GM12878 (cell line): ENCODE results near the gene GID4. TPM values are rescaled to one million over a fixed set of nuclear protein-coding genes. Genes with fewer than 3 reads are reported as not detected.

ENCODE experiments used
- ATAC-seq: fragments of 200-7000 bp; cut with Tn5 transposase; 3 replicates; pipeline ENCODE4 v1.9.1; 2020; ENCODE audit warnings: mild to moderate bottlenecking, moderate library complexity
- BruUV-seq: library from RNA; stranded (reverse); fragments of 400-500 nt; replicated peaks from 2 replicates; lab custom pipeline; 2021; lab: Mats Ljungman, UMichigan
- CTCF ChIA-PET: fragments of 300-600 bp; sonication (Branson Sonifier 250); formaldehyde crosslinking; extraction: SDS; loops from one replicate; lab custom pipeline; 2021; ENCODE audit warnings: inconsistent platforms; lab: Yijun Ruan, JAX
- POLR2A ChIA-PET: fragments of 350-600 bp; formaldehyde crosslinking; extraction: SDS; loops from one replicate; lab custom pipeline; 2021; ENCODE audit warnings: inconsistent platforms; lab: Charles Lee
- RAD21 ChIA-PET: fragments of 300-600 bp; sonication (Branson Sonifier 250); formaldehyde crosslinking; loops from one replicate; lab custom pipeline; 2023; ENCODE audit warnings: antibody characterized with exemption; ENCODE audit not compliant: unreplicated experiment; lab: Charles Lee
- SMC1A ChIA-PET: fragments of 300-600 bp; sonication (Branson Sonifier 250); formaldehyde crosslinking; loops from one replicate; lab custom pipeline; 2023; ENCODE audit not compliant: unreplicated experiment, uncharacterized antibody; lab: Charles Lee
- DNase-seq: peaks from one replicate; pipeline ENCODE4 v3.0.0-alpha.2; 2011; ENCODE audit warnings: low read depth, low spot score
- FAIRE-seq: peaks from 3 replicates; lab custom pipeline; 2011; peaks lifted over from hg19 to GRCh38; lab: Jason Lieb, UNC
- H2AFZ ChIP-seq: 2 replicates; pipeline ENCODE4 v1.6.0; 2011; ENCODE audit warnings: low read depth, low read length, control low read depth; ENCODE audit not compliant: control insufficient read depth
- H3K27ac ChIP-seq: 2 replicates; pipeline ENCODE4 v1.5.1; 2011; ENCODE audit warnings: control low read depth; ENCODE audit not compliant: control insufficient read depth, insufficient read depth
- H3K27me3 ChIP-seq, 2 experiments: replicated peaks in 1 of 2; 2 replicates each; pipeline versions ENCODE4 v1.6.0 to v1.6.1; 2011; ENCODE audit warnings: low read length in 1 of 2; ENCODE audit not compliant: control insufficient read depth in 2 of 2, insufficient read depth in 2 of 2
- H3K36me3 ChIP-seq, 2 experiments: 2 replicates each; pipeline ENCODE4 v1.5.1; 2011; ENCODE audit warnings: low read length in 1 of 2; ENCODE audit not compliant: control insufficient read depth in 2 of 2, insufficient read depth in 2 of 2
- H3K4me1 ChIP-seq: 2 replicates; pipeline ENCODE4 v1.6.1; 2011; ENCODE audit warnings: mild to moderate bottlenecking, low read length, moderate library complexity, mixed read lengths; ENCODE audit not compliant: control insufficient read depth, insufficient read depth
- H3K4me2 ChIP-seq: 2 replicates; pipeline ENCODE4 v1.6.0; 2011; ENCODE audit warnings: control low read depth; ENCODE audit not compliant: control insufficient read depth, insufficient read depth
- H3K4me3 ChIP-seq: fragments of 200-600 bp; sonication (generic); 2 replicates; pipeline ENCODE4 v1.5.1; 2016
- H3K79me2 ChIP-seq: 2 replicates; pipeline ENCODE4 v1.6.0; 2011; ENCODE audit warnings: low read length; ENCODE audit not compliant: control insufficient read depth, insufficient read depth
- H3K9ac ChIP-seq: 2 replicates; pipeline ENCODE4 v1.8.0; 2011; ENCODE audit warnings: low read length, control low read depth, mixed read lengths; ENCODE audit not compliant: control insufficient read depth, insufficient read depth
- H3K9me3 ChIP-seq: replicated peaks from 3 replicates; pipeline ENCODE4 v1.5.1; 2011; ENCODE audit warnings: mild to moderate bottlenecking, low read length; ENCODE audit not compliant: control insufficient read depth, insufficient read depth
- H4K20me1 ChIP-seq: 2 replicates; pipeline ENCODE4 v1.6.0; 2011; ENCODE audit not compliant: control insufficient read depth, insufficient read depth
- ATF2 ChIP-seq: IDR thresholded peaks from 2 replicates; pipeline ENCODE4 v1.6.1; 2012; ENCODE audit warnings: low read length, inconsistent platforms
- BCL11A ChIP-seq: IDR thresholded peaks from 2 replicates; pipeline ENCODE4 v1.6.1; 2011; ENCODE audit warnings: low read depth, low read length
- JUNB ChIP-seq: IDR thresholded peaks from 2 replicates; pipeline ENCODE4 v1.6.1; 2016; ENCODE audit warnings: antibody characterized with exemption, mild to moderate bottlenecking
- MYB ChIP-seq: fragments of 150-350 bp; IDR thresholded peaks from 2 replicates; pipeline ENCODE4 v1.6.1; 2014; ENCODE audit warnings: mild to moderate bottlenecking, low read depth, low read length, borderline replicate concordance
- POLR2A ChIP-seq: IDR thresholded peaks from 2 replicates; pipeline ENCODE4 v1.6.1; 2011; ENCODE audit warnings: low read depth, mild to moderate bottlenecking, low read length
- POLR2AphosphoS5 ChIP-seq: IDR thresholded peaks from 2 replicates; pipeline ENCODE4 v1.6.1; 2011; ENCODE audit warnings: mild to moderate bottlenecking, low read length, inconsistent platforms
- RAD21 ChIP-seq: IDR thresholded peaks from 2 replicates; pipeline ENCODE4 v1.6.1; 2011; ENCODE audit warnings: mild to moderate bottlenecking, low read depth, low read length, moderate library complexity; ENCODE audit not compliant: insufficient read depth
- SPI1 ChIP-seq: IDR thresholded peaks from 2 replicates; pipeline ENCODE4 v1.6.1; 2011; ENCODE audit warnings: low read depth, mild to moderate bottlenecking, low read length, moderate library complexity, borderline replicate concordance; ENCODE audit not compliant: insufficient read depth
- WGBS: methylation state at CpG from one replicate; pipeline ENCODE4 v1.1.6; 2016; ENCODE audit warnings: low lambda C conversion rate; ENCODE audit not compliant: insufficient replicate concordance, insufficient coverage; ENCODE audit errors: missing lambda C conversion rate; 5-methylcytosine and 5-hydroxymethylcytosine counted together
- in situ Hi-C: fragments of 300-500 bp; cut with MboI; formaldehyde crosslinking; loops from 9 replicates; pipeline ENCODE4 v1.14.3; 2018; ENCODE audit warnings: mixed read lengths
- intact Hi-C: fragments of 100-400 bp; cut with micrococcal nuclease; formaldehyde crosslinking; loops from one replicate; pipeline ENCODE4 v1.14.2; 2022; ENCODE audit not compliant: unreplicated experiment
- polyA plus RNA-seq, 11 experiments: library from polyadenylated mRNA; depleted of rRNA in 4 of 11; unstranded in 6 of 11; stranded (reverse) in 5 of 11; fragments of >200 nt; fragmentation: Nextera tagmentation in 4 of 11; fragmentation: Illumina TruSeq in 1 of 11; extraction: Ambion mirVana in 4 of 11; extraction: Trizol in 1 of 11; gene quantifications; 1 replicate in 1 of 11; 2 replicates in 10 of 11; pipeline versions ENCODE4 v1.2.1 to v1.2.3, GENCODE V29; 2011 to 2016; ENCODE audit warnings: inconsistent platforms in 2 of 11, missing spikeins in 2 of 11, low read depth in 1 of 11
- total RNA-seq, 4 experiments: library from RNA; depleted of rRNA in 3 of 4; stranded (reverse); fragments of >200 nt in 3 of 4; fragmentation: Illumina TruSeq in 1 of 4; extraction: Trizol in 1 of 4; gene quantifications; 2 replicates each; pipeline versions ENCODE4 v1.2.1 to v1.2.3, GENCODE V29; 2013 to 2021

Gene GID4
- total and polyA plus RNA-seq, 10 of the 15 experiments (the other 5 are each of a cell fraction or from before 2014, with no cell fraction given), result 0.93 to 7.3 (median 3.6) TPM

GRCh38 chr17:18107971-18108370, 68.8 kb downstream of the GID4 start:
- peaks cover 0 to 1% of the 10 kb centered on the region in 2 experiments; a peak in 3 of 4 replicates for H3K36me3 ChIP-seq
- WGBS, result 96% methylated on average over 6 of the region's 6 CpGs
- no peaks in the 10 kb centered on the region for H3K9me3 ChIP-seq
- no peak overlapping the region for H3K4me2 ChIP-seq
- H3K9ac ChIP-seq, result no peak overlapping the region
- TF ChIP-seq POLR2AphosphoS5 (0 out of 2 replicates have a peak, but pooled peaks have one; percentile 26), BCL11A (no peak), MYB (no peak)
- H3K4me1 ChIP-seq, result no peaks in the 10 kb centered on the region
- H4K20me1 ChIP-seq, result no peaks in the 10 kb centered on the region
- SMC1A ChIA-PET, result no interaction called here
- intact Hi-C loops, result no loop called here
- H3K79me2 ChIP-seq, result no peaks in the 10 kb centered on the region
- CTCF ChIA-PET, result no interaction called here
- no peak overlapping the region for H3K27ac ChIP-seq
- DNase-seq, result no peak
- no peak overlapping the region for H3K4me3 ChIP-seq
- in situ Hi-C loops, result no loop called here
- no peak for FAIRE-seq
- no TSS peak for BruUV-seq
- RAD21 ChIA-PET, result no interaction called here
- no peaks in the 10 kb centered on the region for H3K27me3 ChIP-seq
- POLR2A ChIA-PET, result no interaction called here
- ATAC-seq, result no peak
- no peak overlapping the region for H2AFZ ChIP-seq

GRCh38 chr17:18108401-18109312, 69.4 kb downstream of the GID4 start, which contains the start of gene MYO15A:
TSS of gene MYO15A (plus strand) at chr17:18108756. CDS start at chr17:18118801, 10,045 bp downstream.
- intact Hi-C loops, result no loop called here
- no peaks in the 10 kb centered on the region for H3K79me2 ChIP-seq
- ATAC-seq (no peak), DNase-seq (no peak), FAIRE-seq (no peak)
- H3K27me3 ChIP-seq, result no peaks in the 10 kb centered on the region
- no peaks in the 10 kb centered on the region for H3K4me1 ChIP-seq
- no peaks in the 10 kb centered on the region for H3K9me3 ChIP-seq
- ChIA-PET POLR2A (no interaction called here), CTCF (no interaction called here), RAD21 (no interaction called here), SMC1A (no interaction called here)
- H3K36me3 ChIP-seq, result peaks cover 0 to 1% of the 10 kb centered on the region in 2 experiments; a peak in 3 of 4 replicates
- 89% methylated on average over 17 of the region's 17 CpGs for WGBS
- BruUV-seq, result no TSS peak
- no peak within 1 kb of the TSS for H2AFZ ChIP-seq
- H3K4me3 ChIP-seq, result no peak within 1 kb of the TSS
- no peaks in the 10 kb centered on the region for H4K20me1 ChIP-seq
- no peak within 1 kb of the TSS for H3K4me2 ChIP-seq
- TF ChIP-seq JUNB (no peak), ATF2 (no peak), SPI1 (no peak), RAD21 (no peak), POLR2A (peak; percentile 9; the same call in 1 of the 2 replicates)
- H3K9ac ChIP-seq, result no peak within 1 kb of the TSS
- in situ Hi-C loops, result no loop called here
- H3K27ac ChIP-seq, result no peak within 1 kb of the TSS
